ENCODE data around the gene KIF18B.

DNA sequence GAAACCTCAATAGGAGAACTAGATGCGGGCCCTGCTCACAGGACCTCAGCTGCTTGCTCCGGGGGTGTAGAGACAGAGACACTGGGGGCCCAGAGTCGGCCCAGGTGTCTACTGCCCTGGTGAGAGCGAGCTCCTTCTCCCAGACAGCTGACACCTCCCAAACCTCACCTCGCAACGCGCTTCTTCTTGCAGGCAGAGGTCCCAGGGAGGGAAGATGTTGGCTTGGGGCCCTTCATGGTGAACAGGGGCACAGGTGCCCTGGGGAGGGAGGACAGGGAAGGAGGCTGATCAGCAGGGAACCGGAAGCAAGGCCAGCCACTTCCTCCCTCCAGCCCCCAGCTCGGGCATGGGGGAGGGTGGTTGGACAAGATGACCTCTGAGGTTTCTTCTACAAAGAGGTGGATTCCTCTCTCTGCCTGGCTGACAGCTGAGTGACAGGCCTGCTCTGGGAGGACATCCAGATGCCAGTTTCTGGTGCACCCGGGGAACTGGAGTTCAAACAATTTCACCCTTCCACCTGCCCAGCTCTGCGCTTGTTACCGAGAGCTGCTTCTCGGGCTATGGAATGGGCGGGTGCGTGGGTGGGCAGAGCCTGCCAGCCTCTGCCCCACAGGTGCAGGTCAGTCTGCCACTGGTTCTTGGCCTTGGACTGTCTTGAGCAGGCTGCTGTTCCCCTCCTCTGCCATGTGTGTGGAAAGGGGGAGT, 20.6 kb downstream of the KIF18B start:
- TF ChIP-seq CTCF (IDR thresholded peaks at IDR 0.05) (no peak), POLR2A (IDR thresholded peaks at IDR 0.05) (no peak)

Measured in heart left ventricle (tissue), 13 donors.